Neural cell (in vitro differentiated cells): ENCODE data around the gene KPNA1. TPM values are rescaled to one million over a fixed set of nuclear protein-coding genes. Genes with fewer than 3 reads are reported as not detected.
"Not testable (repeated sequence)": the region's sequence is repeated elsewhere in the genome, so short reads cannot be mapped to it uniquely, and the experiment has no call there.

Experiments used
- H2AFZ ChIP-seq: fragments of 200-600, 300-800 bp; sonication (generic), shearing (Covaris generic); 2 replicates; pipeline ENCODE4 v1.6.0; 2014; ENCODE audit warnings: low read depth, mild to moderate bottlenecking, antibody characterized with exemption, low read length, moderate library complexity
- H3F3A ChIP-seq: fragments of 200-600 bp; shearing (Covaris generic); 2 replicates; pipeline ENCODE4 v1.6.1; 2016; ENCODE audit warnings: mild to moderate bottlenecking, moderate library complexity, mixed read lengths, antibody characterized with exemption, low read length; ENCODE audit not compliant: insufficient read depth, poor library complexity, severe bottlenecking
- H3K27ac ChIP-seq: fragments of 200-600, 300-800 bp; sonication (generic), shearing (Covaris generic); 2 replicates; pipeline ENCODE4 v1.5.1; 2014; ENCODE audit warnings: mild to moderate bottlenecking, low read length, moderate library complexity
- H3K27me3 ChIP-seq: fragments of 300-800, 200-600 bp; sonication (generic), shearing (Covaris generic); 2 replicates; pipeline ENCODE4 v1.6.0; 2014; ENCODE audit warnings: mild to moderate bottlenecking, low read depth, low read length, moderate library complexity; ENCODE audit not compliant: insufficient read depth
- H3K36me3 ChIP-seq: fragments of 300-800, 200-600 bp; sonication (generic), shearing (Covaris generic); 2 replicates; pipeline ENCODE4 v1.5.1; 2014; ENCODE audit warnings: mild to moderate bottlenecking, antibody characterized with exemption, low read length, moderate library complexity; ENCODE audit not compliant: insufficient read depth
- H3K4me2 ChIP-seq: fragments of 300-800, 200-600 bp; sonication (generic), shearing (Covaris generic); 2 replicates; pipeline ENCODE4 v1.6.0; 2014; ENCODE audit warnings: mild to moderate bottlenecking, low read length
- H3K4me3 ChIP-seq: fragments of 300-800, 200-600 bp; sonication (generic), shearing (Covaris generic); 2 replicates; pipeline ENCODE4 v1.5.1; 2014; ENCODE audit warnings: mild to moderate bottlenecking, low read length, moderate library complexity
- H3K79me2 ChIP-seq: fragments of 200-600 bp; shearing (Covaris generic); replicated peaks from 2 replicates; pipeline ENCODE4 v1.6.0; 2014; ENCODE audit warnings: mild to moderate bottlenecking, low read length, moderate library complexity; ENCODE audit not compliant: insufficient read depth
- H3K9ac ChIP-seq: fragments of 300-800, 200-600 bp; sonication (generic), shearing (Covaris generic); 2 replicates; pipeline ENCODE4 v1.6.1; 2016; ENCODE audit warnings: mild to moderate bottlenecking, low read length, mixed read lengths
- H3K9me2 ChIP-seq: fragments of 200-600 bp; shearing (Covaris generic); 2 replicates; pipeline ENCODE4 v1.6.1; 2016; ENCODE audit warnings: mild to moderate bottlenecking, low read length, mixed read lengths; ENCODE audit not compliant: insufficient read depth
- H3K9me3 ChIP-seq: fragments of 200-600, 300-800 bp; sonication (generic), shearing (Covaris generic); 2 replicates; pipeline ENCODE4 v1.6.1; 2016; ENCODE audit warnings: mild to moderate bottlenecking, mixed run types, low read length, moderate library complexity, mixed read lengths
- H4K20me1 ChIP-seq: fragments of 200-600 bp; shearing (Covaris generic); 2 replicates; pipeline ENCODE4 v1.6.1; 2016; ENCODE audit warnings: mild to moderate bottlenecking, mixed run types; ENCODE audit not compliant: insufficient read depth
- CTCF ChIP-seq: fragments of 450-650 bp; IDR thresholded peaks from 2 replicates; pipeline ENCODE4 v1.5.1; 2014; ENCODE audit warnings: antibody characterized with exemption, mild to moderate bottlenecking, moderate library complexity; ENCODE audit not compliant: poor library complexity, severe bottlenecking
- EP300 ChIP-seq: fragments of 450-650 bp; conservative IDR thresholded peaks from 2 replicates; pipeline ENCODE4 v1.6.1; 2014; ENCODE audit warnings: antibody characterized with exemption, mild to moderate bottlenecking, moderate library complexity; ENCODE audit not compliant: poor library complexity, severe bottlenecking
- EZH2 ChIP-seq: fragments of 200-600, 300-800 bp; shearing (Covaris generic), sonication (generic); IDR thresholded peaks from 2 replicates; pipeline ENCODE4 v1.6.1; 2014; ENCODE audit warnings: antibody characterized with exemption, low read length, borderline replicate concordance, mild to moderate bottlenecking; ENCODE audit not compliant: insufficient read depth, poor library complexity, severe bottlenecking
- MXI1 ChIP-seq: fragments of 450-650 bp; conservative IDR thresholded peaks from 2 replicates; pipeline ENCODE4 v1.6.1; 2014; ENCODE audit warnings: antibody characterized with exemption, mild to moderate bottlenecking; ENCODE audit not compliant: poor library complexity, severe bottlenecking
- POLR2AphosphoS5 ChIP-seq: IDR thresholded peaks from 2 replicates; pipeline ENCODE4 v1.6.1; 2012
- RAD21 ChIP-seq: fragments of 450-650 bp; conservative IDR thresholded peaks from 2 replicates; pipeline ENCODE4 v1.6.1; 2014; ENCODE audit warnings: antibody characterized with exemption, mild to moderate bottlenecking, moderate library complexity
- REST ChIP-seq: IDR thresholded peaks from 2 replicates; pipeline ENCODE4 v1.6.1; 2012; ENCODE audit warnings: borderline replicate concordance
- SMC3 ChIP-seq: fragments of 450-650 bp; conservative IDR thresholded peaks from 2 replicates; pipeline ENCODE4 v1.6.1; 2014; ENCODE audit warnings: antibody characterized with exemption, mild to moderate bottlenecking, moderate library complexity; ENCODE audit not compliant: poor library complexity
- TAF1 ChIP-seq: IDR thresholded peaks from 2 replicates; pipeline ENCODE4 v1.6.1; 2012; ENCODE audit warnings: low read depth
- polyA plus RNA-seq: library from polyadenylated mRNA; depleted of rRNA; stranded (reverse); fragments of >200 nt; gene quantifications from 2 replicates; pipeline ENCODE4 v1.2.3, GENCODE V29; 2014

The KPNA1 gene
- polyA plus RNA-seq, 1 donor from 2014 or later: 35.8 TPM

GRCh38 chr3:122456074-122456473 lies 58.7 kb downstream of the KPNA1 start:
- TF ChIP-seq REST (no peak), TAF1 (no peak), MXI1 (no peak), POLR2AphosphoS5 (no peak), RAD21 (no peak), EP300 (no peak), SMC3 (no peak)
- no peak overlapping the region for H3K27ac ChIP-seq
- H3K9me2 ChIP-seq: no peaks in the 10 kb centered on the region
- H3K4me3 ChIP-seq: no peak overlapping the region
- H3K27me3 ChIP-seq: no peaks in the 10 kb centered on the region
- no peaks in the 10 kb centered on the region for H3F3A ChIP-seq
- H4K20me1 ChIP-seq: no peaks in the 10 kb centered on the region
- H3K79me2 ChIP-seq: no peaks in the 10 kb centered on the region
- no peak overlapping the region for H3K4me2 ChIP-seq
- peaks cover 4% of the 10 kb centered on the region for H3K36me3 ChIP-seq
- H2AFZ ChIP-seq: no peak overlapping the region
- no peaks in the 10 kb centered on the region for H3K9me3 ChIP-seq
- H3K9ac ChIP-seq: no peak overlapping the region

- H3F3A ChIP-seq: no peaks in the 10 kb centered on the region
- H4K20me1 ChIP-seq: no peaks in the 10 kb centered on the region
- no peak overlapping the region for H3K9ac ChIP-seq
- TF ChIP-seq TAF1 (no peak), CTCF (no peak), SMC3 (no peak), RAD21 (no peak), REST (no peak), MXI1 (no peak), EZH2 (no peak), POLR2AphosphoS5 (no peak), EP300 (no peak)
- no peak overlapping the region for H3K4me3 ChIP-seq
- no peaks in the 10 kb centered on the region for H3K79me2 ChIP-seq
- no peaks in the 10 kb centered on the region for H3K9me3 ChIP-seq
- no peak overlapping the region for H2AFZ ChIP-seq
- peaks cover 4% of the 10 kb centered on the region for H3K36me3 ChIP-seq
- no peak overlapping the region for H3K27ac ChIP-seq
- no peaks in the 10 kb centered on the region for H3K9me2 ChIP-seq
- no peak overlapping the region for H3K4me2 ChIP-seq
- H3K27me3 ChIP-seq: no peaks in the 10 kb centered on the region
Measured at GRCh38 chr3:122451371-122451770, 63.4 kb downstream of the KPNA1 start.

GRCh38 chr3:122448218-122448617 lies 66.5 kb downstream of the KPNA1 start:
- not testable (repeated sequence) for H3K4me2 ChIP-seq, H3K9ac ChIP-seq, H3K36me3 ChIP-seq, H3K27ac ChIP-seq, H3K9me2 ChIP-seq, H2AFZ ChIP-seq, H3K4me3 ChIP-seq, H3K9me3 ChIP-seq, H4K20me1 ChIP-seq, H3K27me3 ChIP-seq, H3F3A ChIP-seq, H3K79me2 ChIP-seq

- not testable (repeated sequence) for H4K20me1 ChIP-seq, H3K79me2 ChIP-seq, H3K27ac ChIP-seq, H3K9me2 ChIP-seq, H3K9ac ChIP-seq, H3K4me3 ChIP-seq, H3K9me3 ChIP-seq, H3K4me2 ChIP-seq, H3F3A ChIP-seq, H3K27me3 ChIP-seq, H2AFZ ChIP-seq, H3K36me3 ChIP-seq
Measured at GRCh38 chr3:122444491-122444887, 70.2 kb downstream of the KPNA1 start.
